HFFc6 (cell line): ENCODE data around the gene RGS7. TPM values are rescaled to one million over a fixed set of nuclear protein-coding genes. Genes with fewer than 3 reads are reported as not detected.

Experiments
- DNase-seq: peaks from one replicate; pipeline ENCODE4 v3.0.0-alpha.2; 2018
- H3K27ac Mint-ChIP-seq: 2 replicates; pipeline ENCODE4 v1.8.0; 2020; ENCODE audit warnings: mild to moderate bottlenecking, mixed read lengths
- H3K27me3 Mint-ChIP-seq: 2 replicates; pipeline ENCODE4 v1.8.0; 2021; ENCODE audit warnings: mild to moderate bottlenecking, moderate library complexity, mixed read lengths; ENCODE audit not compliant: insufficient read depth
- H3K36me3 Mint-ChIP-seq: 2 replicates; pipeline ENCODE4 v1.8.0; 2021; ENCODE audit warnings: low read depth, mixed read lengths
- H3K4me1 Mint-ChIP-seq: 2 replicates; pipeline ENCODE4 v1.8.0; 2020; ENCODE audit warnings: low read depth, mixed read lengths
- H3K4me3 Mint-ChIP-seq: 2 replicates; pipeline ENCODE4 v1.8.0; 2020; ENCODE audit warnings: mild to moderate bottlenecking, moderate library complexity, mixed read lengths
- H3K9me3 Mint-ChIP-seq: 2 replicates; pipeline ENCODE4 v1.8.0; 2020; ENCODE audit warnings: mild to moderate bottlenecking, mixed read lengths
- CTCF ChIP-seq: fragments of 200-600 bp; sonication (generic); IDR thresholded peaks from 2 replicates; pipeline ENCODE4 v1.5.0; 2021; ENCODE audit warnings: antibody characterized with exemption, mild to moderate bottlenecking
- long read RNA-seq: library from polyadenylated mRNA; unstranded; transcript quantifications from one replicate; pipeline ENCODE4 v2.0.0, GENCODE V29; 2019
- total RNA-seq, 6 experiments: library from RNA; stranded (reverse); fragmentation: NEBNext Ultra II Directional; extraction: Animal tissue kit (Norgen Biotek cat#: 25700); gene quantifications; 2 replicates in 1 of 6; 3 replicates in 5 of 6; pipeline ENCODE4 v1.2.3, GENCODE V29; 2021

RGS7 gene
- total RNA-seq = 1 to 10 TPM; 1.5 to 2.4 (median 2.1) TPM
- long read RNA-seq, partial matches to known transcripts = 6 of 9 reads
- long read RNA-seq, other reads (novel, unspliced or antisense) = 3 of 9 reads

GRCh38 chr1:241356519-241357365, at the start of gene RGS7:
TSS of gene RGS7 (minus strand) at chr1:241357205.
- H3K9me3 Mint-ChIP-seq = no peaks in the 10 kb centered on the region
- H3K27me3 Mint-ChIP-seq = peaks cover 11% of the 10 kb centered on the region
- H3K27ac Mint-ChIP-seq = no peak within 1 kb of the TSS
- TF ChIP-seq CTCF = no peak
- H3K36me3 Mint-ChIP-seq = no peaks in the 10 kb centered on the region
- DNase-seq = no peak
- H3K4me3 Mint-ChIP-seq = peak within 1 kb of the TSS; percentile 80
- H3K4me1 Mint-ChIP-seq = peaks cover 9% of the 10 kb centered on the region; the same call in 1 of the 2 replicates

- no peak overlapping the region for H3K27ac Mint-ChIP-seq
- TF ChIP-seq CTCF = no peak
- H3K27me3 Mint-ChIP-seq = peaks cover 7% of the 10 kb centered on the region
- no peaks in the 10 kb centered on the region for H3K9me3 Mint-ChIP-seq
- no peak overlapping the region for H3K4me3 Mint-ChIP-seq
- no peak for DNase-seq
- H3K4me1 Mint-ChIP-seq = peaks cover 32% of the 10 kb centered on the region
- H3K36me3 Mint-ChIP-seq = peaks cover 5% of the 10 kb centered on the region; the same call in 1 of the 2 replicates
Observed at GRCh38 chr1:241406421-241406820, 49.4 kb upstream of the RGS7 start.

- no peak for TF ChIP-seq CTCF
- H3K36me3 Mint-ChIP-seq = no peaks in the 10 kb centered on the region
- no peaks in the 10 kb centered on the region for H3K9me3 Mint-ChIP-seq
- H3K27ac Mint-ChIP-seq = no peak overlapping the region
- no peak for DNase-seq
- H3K4me1 Mint-ChIP-seq = peaks cover 22% of the 10 kb centered on the region
- H3K4me3 Mint-ChIP-seq = no peak overlapping the region
- H3K27me3 Mint-ChIP-seq = peaks cover 16% of the 10 kb centered on the region
Observed at GRCh38 chr1:241401156-241401555, 44.2 kb upstream of the RGS7 start.

- Mint-ChIP-seq H3K4me3 (no peak overlapping the region), H3K4me1 (peaks cover 27% of the 10 kb centered on the region), H3K27me3 (peaks cover 9% of the 10 kb centered on the region), H3K36me3 (no peaks in the 10 kb centered on the region), H3K9me3 (no peaks in the 10 kb centered on the region), H3K27ac (no peak overlapping the region)
- DNase-seq = peak; percentile 35
- TF ChIP-seq CTCF = no peak
Observed at GRCh38 chr1:241396747-241397681, 40.0 kb upstream of the RGS7 start.

- peaks cover 3% of the 10 kb centered on the region for H3K27me3 Mint-ChIP-seq
- H3K36me3 Mint-ChIP-seq = no peaks in the 10 kb centered on the region
- DNase-seq = no peak
- H3K4me1 Mint-ChIP-seq = peaks cover 16% of the 10 kb centered on the region
- no peak overlapping the region for H3K4me3 Mint-ChIP-seq
- no peak for TF ChIP-seq CTCF
- no peaks in the 10 kb centered on the region for H3K9me3 Mint-ChIP-seq
- no peak overlapping the region for H3K27ac Mint-ChIP-seq
Observed at GRCh38 chr1:241391926-241392710, 35.1 kb upstream of the RGS7 start.
